Measurements from ENCODE around the gene CLN5.
"Not testable (repeated sequence)": the region's sequence is repeated elsewhere in the genome, so short reads cannot be mapped to it uniquely, and the experiment has no call there.

The CLN5 gene

DNA sequence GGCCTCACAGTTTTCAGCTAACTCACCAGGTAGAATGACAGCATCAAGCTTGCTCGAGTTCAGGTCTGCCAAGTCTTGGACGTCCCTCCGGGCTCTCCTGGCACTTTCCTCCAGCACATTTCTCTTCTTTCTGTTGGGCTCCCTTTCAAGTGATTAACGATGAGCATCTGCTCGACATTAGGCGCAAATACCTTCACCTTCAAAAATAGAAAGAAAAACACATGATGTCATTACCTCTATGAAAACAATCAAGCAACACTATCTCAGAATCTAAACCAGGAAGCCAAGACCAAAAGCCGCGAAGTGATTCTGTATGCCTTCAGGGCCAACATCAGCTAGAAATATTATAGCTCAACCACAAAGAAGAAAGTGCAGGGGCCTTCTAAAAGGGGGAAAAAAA, 15.4 kb upstream of the CLN5 start:
- no peak for DNase-seq

DNA sequence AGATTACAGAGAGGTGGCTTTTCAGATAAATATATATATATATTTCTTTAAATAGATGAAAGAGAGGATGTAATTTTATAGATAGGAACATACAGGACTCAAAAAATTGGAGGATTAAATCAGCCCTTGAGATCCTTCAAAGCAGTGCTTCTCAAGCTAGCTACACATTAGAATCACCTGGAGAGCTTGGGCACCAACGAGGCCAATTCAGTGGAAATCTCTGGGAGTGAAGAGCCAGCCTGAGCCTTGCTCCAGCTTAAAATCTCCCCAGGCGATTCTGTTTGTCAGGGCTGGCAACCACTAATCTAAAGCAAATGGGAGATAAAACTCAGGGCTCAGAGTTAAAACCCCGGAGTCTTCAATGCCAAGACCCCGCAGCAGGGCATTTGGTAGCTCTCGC, 15.0 kb upstream of the CLN5 start:
- no peak for DNase-seq

GRCh38 chr13:76980075-76980718, 11.7 kb upstream of the CLN5 start:
- DNase-seq: peak; percentile 88

DNA sequence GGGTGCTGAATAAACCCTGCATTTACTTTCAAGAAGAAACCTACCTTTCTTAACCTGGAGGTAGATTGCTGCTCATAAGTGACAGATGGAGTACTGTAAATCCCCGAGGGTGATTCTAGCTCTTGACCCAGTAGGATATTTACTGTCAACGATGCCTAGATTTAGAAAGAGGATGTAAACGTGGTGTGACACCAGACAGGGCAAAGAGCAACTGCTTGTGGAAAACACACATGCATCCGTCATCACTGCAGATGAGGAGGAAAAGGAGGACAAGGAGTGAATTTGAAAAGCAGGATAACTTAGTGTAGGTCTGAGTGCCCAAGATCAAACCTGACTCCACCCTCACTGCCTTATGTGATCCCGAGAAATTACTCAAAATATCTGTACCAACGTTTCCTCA, 9.8 kb upstream of the CLN5 start:
- no peak for DNase-seq

GRCh38 chr13:76983676-76984075, 8.2 kb upstream of the CLN5 start:
- DNase-seq: no peak

DNA sequence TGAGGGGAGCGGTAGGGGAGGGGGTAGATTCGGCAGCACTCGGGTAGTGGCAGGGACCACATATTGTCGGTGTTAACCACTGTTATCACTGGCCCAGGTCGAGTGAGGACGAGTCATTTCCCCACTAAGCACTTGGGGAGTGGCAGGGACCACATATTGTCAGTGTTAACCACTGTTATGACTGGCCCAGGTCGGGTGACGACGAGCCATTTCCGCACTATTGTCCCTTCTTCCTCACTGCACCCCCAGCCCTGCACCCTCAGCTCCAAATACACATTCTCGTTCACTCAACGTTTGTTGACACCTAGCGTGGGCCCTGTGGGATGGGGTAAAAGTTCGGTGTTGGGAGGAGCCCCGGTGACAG, 467 bp upstream of the CLN5 start:
- peak; percentile 43 for DNase-seq

DNA sequence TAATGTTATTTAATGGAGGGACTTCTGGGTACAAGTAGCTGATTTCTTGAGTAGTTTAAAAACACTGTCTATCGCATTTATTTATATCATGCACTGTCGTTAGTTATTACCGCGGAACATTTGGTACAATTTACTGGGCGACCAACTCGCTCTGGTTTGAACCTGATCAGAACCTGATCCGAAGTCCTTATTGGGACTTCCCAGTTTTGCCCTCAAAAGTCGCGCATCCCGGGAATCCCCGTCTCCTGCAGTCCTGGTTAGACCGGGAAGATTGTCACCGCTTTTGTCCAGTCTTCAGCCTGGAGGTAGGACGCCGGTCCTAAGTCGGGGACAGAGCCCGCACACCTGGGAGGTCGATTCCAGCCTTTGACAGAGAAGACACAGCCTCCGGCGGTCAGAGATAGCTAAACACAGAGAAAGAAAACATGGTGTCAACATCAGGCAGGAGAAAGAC, 694 bp downstream of the CLN5 start:
- DNase-seq: no peak

- no peak for DNase-seq
Observed at GRCh38 chr13:76993021-76993420, 1.1 kb downstream of the CLN5 start.

DNA sequence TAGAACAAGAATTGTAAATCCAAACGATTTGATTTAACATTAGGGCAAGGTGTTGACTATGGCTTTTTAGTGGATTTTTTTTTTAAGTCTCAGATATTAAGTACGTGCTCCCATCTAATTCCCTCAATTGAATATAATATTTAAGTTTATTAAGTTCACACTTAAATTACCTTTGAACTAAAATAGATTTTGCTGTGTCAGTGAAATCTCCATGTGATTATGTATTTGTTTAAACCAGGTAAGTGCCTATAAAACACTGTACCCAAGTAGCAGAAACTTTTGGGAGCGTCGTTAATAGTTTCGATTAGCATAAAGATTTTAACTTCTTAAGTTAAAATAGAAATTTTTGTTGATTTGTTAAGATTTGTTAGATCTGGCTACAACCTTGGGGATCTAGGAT, 1.6 kb downstream of the CLN5 start:
- no peak for DNase-seq

DNA sequence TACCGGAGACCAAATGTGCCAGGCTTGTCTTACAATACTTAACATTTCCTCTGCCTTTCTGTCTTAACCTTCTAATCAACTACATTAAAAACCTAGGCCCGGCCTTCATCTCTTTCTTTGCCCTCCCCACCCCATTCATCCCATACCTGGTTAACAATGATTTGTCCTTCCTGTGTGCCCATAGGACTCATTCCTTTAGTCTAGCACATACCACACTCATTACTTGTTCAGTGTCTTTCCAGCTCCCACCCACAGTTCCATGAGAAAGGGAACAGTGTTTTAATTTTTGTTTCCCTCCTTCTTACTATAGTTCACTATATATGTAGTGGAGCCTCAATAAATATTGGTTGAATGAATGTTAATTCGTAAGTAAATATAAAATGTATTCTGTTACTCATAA, 2.4 kb downstream of the CLN5 start:
- DNase-seq: no peak

DNA sequence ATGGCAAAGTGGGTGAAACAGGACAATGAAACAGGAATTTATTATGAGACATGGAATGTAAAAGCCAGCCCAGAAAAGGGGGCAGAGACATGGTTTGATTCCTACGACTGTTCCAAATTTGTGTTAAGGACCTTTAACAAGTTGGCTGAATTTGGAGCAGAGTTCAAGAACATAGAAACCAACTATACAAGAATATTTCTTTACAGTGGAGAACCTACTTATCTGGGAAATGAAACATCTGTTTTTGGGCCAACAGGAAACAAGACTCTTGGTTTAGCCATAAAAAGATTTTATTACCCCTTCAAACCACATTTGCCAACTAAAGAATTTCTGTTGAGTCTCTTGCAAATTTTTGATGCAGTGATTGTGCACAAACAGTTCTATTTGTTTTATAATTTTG, 8.6 kb downstream of the CLN5 start:
- no peak for DNase-seq

DNA sequence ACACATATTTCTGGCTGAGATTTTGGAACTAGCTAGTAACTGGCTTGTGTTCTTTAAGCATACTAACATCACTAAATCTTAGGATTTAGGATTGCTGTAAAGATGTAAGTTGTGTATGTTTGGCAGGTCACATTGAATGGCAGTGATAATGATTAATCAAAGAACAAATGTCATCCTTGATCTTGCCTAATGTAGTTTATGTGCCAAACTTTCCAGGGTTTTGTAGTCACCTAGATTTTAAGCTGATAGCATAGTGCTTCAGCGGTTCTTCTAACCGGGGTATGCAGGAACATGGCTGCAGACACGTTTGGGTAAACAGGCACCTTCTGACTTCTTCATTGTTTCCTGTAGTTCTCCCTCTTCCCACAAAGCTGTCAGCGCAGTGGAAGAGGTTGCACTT, 9.7 kb downstream of the CLN5 start:
- DNase-seq: no peak

- DNase-seq: no peak
Observed at GRCh38 chr13:77001963-77002587, 10.2 kb downstream of the CLN5 start.

DNA sequence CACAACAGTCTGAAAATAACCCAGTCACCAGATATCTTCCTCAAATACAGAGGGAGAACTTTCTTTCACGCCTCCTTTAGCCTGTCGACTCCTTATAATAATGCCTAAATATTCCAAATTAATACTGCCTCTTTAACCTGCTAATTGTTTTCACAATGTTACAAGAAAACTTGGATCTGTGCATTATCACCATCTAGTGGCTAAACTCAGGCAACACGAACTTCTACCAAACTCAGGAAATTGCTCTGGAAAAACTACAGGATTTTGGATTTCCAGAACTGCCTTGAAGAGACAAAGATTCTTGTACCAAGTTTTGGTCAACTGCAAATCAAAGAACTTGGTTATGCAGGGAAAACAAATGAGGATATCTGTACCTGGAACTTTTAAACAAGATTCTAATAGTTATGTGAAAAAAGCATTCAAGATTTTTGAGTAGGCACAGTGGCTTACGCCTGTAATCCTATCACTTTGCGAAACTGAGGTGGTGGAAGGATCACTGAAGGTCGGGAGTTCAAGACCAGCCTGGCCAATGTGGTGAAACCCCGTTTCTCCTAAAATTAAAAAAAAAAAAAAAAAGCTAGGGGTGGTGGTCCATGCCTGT, 10.8 kb downstream of the CLN5 start:
- DNase-seq: no peak

GRCh38 chr13:77008337-77008736, 16.5 kb downstream of the CLN5 start:
- not testable (repeated sequence) for DNase-seq

GRCh38 chr13:77009011-77009410, 17.1 kb downstream of the CLN5 start:
- no peak for DNase-seq

DNA sequence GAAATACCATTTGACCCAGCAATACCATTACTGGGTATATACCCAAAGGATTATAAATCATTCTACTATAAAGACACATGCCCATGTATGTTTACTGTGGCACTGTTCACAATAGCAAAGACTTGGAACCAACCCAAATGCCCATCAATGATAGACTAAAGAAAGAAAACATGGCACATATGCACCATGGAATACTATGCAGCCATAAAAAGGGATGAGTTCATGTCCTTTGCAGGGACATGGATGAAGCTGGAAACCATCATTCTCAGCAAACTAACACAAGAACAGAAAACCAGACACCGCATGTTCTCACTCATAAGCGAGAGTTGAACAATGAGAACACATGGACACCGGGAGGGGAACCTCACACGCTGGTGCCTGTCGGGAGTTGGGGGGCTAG, 17.8 kb downstream of the CLN5 start:
- DNase-seq: not testable (repeated sequence)

DNA sequence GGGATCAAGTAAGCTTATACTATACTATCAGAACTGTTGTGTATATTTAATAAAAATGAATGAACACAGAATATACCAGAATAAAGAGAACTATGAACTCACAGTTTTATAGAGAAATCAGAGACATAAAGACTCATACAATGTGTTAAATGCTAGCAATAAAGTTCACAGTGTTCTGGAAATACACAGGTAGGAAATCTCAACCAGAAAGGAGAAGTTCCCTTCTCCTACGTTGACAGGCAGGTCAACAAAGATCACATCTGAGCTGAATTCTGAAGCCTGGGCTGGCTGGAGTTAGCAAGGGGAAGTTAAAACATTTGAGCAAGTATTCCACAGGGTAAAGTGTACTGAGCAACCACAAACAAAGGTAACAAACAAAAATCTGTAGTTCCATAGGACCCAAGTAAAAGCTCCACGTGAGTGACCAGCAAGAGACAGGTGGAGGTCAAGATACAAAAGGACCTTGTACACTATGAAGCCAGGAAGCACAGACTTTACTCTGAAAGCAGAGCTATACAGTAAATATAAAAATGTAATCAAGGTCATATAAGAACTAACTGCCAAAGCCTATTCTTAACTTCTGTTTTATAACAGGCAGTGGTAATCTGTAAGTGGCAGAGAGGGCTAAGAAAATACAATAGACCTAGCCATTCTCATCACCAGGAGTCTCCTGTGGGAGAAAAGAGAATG, 22.1 kb downstream of the CLN5 start:
- DNase-seq: no peak

GRCh38 chr13:77014906-77015685, 23.2 kb downstream of the CLN5 start:
- no peak for DNase-seq

GRCh38 chr13:77016251-77016812, 24.5 kb downstream of the CLN5 start:
- no peak for DNase-seq

GRCh38 chr13:77016888-77017623, 25.2 kb downstream of the CLN5 start:
- no peak for DNase-seq

GRCh38 chr13:77019756-77020155, 27.9 kb downstream of the CLN5 start:
- no peak for DNase-seq

All from activated naive CD4-positive, alpha-beta T cell treated with anti-CD3 and anti-CD28 coated beads, Interleukin-2, amount 50 U/mL, for 16 hours (primary cell).